Urinary bladder (tissue), 4 donors: ENCODE results near the gene SMC5. TPM values are rescaled to one million over a fixed set of nuclear protein-coding genes. Genes with fewer than 3 reads are reported as not detected.
"Not testable (repeated sequence)": the region's sequence is repeated elsewhere in the genome, so short reads cannot be mapped to it uniquely, and the experiment has no call there.

ENCODE experiments used
- DNase-seq: peaks from one replicate; pipeline ENCODE4 v3.0.0-alpha.2; 2015; ENCODE audit errors: extremely low spot score
- H3K27ac ChIP-seq: one replicate; pipeline ENCODE4 v1.5.1; 2013; ENCODE audit warnings: low read depth, mild to moderate bottlenecking, moderate library complexity
- H3K36me3 ChIP-seq: one replicate; pipeline ENCODE4 v1.6.1; 2013; ENCODE audit warnings: mild to moderate bottlenecking, moderate library complexity; ENCODE audit not compliant: insufficient read depth
- H3K4me1 ChIP-seq: one replicate; pipeline ENCODE4 v1.6.1; 2013; ENCODE audit warnings: mild to moderate bottlenecking, moderate library complexity; ENCODE audit not compliant: insufficient read depth
- H3K4me3 ChIP-seq: one replicate; pipeline ENCODE4 v1.5.1; 2013; ENCODE audit warnings: low read depth, low read length
- WGBS: extraction: QIAGEN DNeasy Blood & Tissue Kit; methylation state at CpG from one replicate; pipeline ENCODE4 v1.1.7; 2013; 5-methylcytosine and 5-hydroxymethylcytosine counted together
- polyA plus RNA-seq: library from polyadenylated mRNA; stranded (reverse); fragments of 200-250 nt; gene quantifications from one replicate; pipeline ENCODE4 v1.2.3, GENCODE V29; 2013
- total RNA-seq: library from RNA; depleted of rRNA; stranded (reverse); fragments of >200 nt; gene quantifications from one replicate; pipeline ENCODE4 v1.2.3, GENCODE V29; 2014
- donor health status: healthy with polysubstance abuse.
- donor health status: healthy.

Gene SMC5
- total RNA-seq (146 TPM), polyA plus RNA-seq (14.5 TPM)

GRCh38 chr9:70258692-70259511 lies at the start of gene SMC5:
Gene SMC5, plus strand, starts transcription at chr9:70258978. Its CDS starts 101 bp downstream, at chr9:70259079.
- Histone ChIP-seq H3K4me3 (peak within 1 kb of the TSS; percentile 76), H3K4me1 (peaks cover 7% of the 10 kb centered on the region), H3K36me3 (peaks cover 2% of the 10 kb centered on the region), H3K27ac (peak within 1 kb of the TSS; percentile 85)
- peak; percentile 74 for DNase-seq
- under 1% methylated on average over 75 of the region's 75 CpGs for WGBS

GRCh38 chr9:70217029-70217428 lies 41.7 kb upstream of the SMC5 start:
- H3K4me3 ChIP-seq: no peak overlapping the region
- DNase-seq: no peak
- WGBS: 52% methylated on average over 16 of the region's 16 CpGs
- H3K4me1 ChIP-seq: no peaks in the 10 kb centered on the region
- H3K27ac ChIP-seq: no peak overlapping the region
- peaks cover 4% of the 10 kb centered on the region for H3K36me3 ChIP-seq

GRCh38 chr9:70218767-70219166 lies 40.0 kb upstream of the SMC5 start:
- Histone ChIP-seq H3K4me1 (no peaks in the 10 kb centered on the region), H3K4me3 (no peak overlapping the region), H3K36me3 (no peaks in the 10 kb centered on the region), H3K27ac (no peak overlapping the region)
- no peak for DNase-seq
- WGBS: 61% methylated on average over 1 of the region's 1 CpG

GRCh38 chr9:70220216-70220615 lies 38.6 kb upstream of the SMC5 start:
- WGBS: 91% methylated on average over 2 of the region's 2 CpGs
- Histone ChIP-seq H3K4me3 (no peak overlapping the region), H3K27ac (no peak overlapping the region), H3K36me3 (no peaks in the 10 kb centered on the region), H3K4me1 (no peaks in the 10 kb centered on the region)
- no peak for DNase-seq

GRCh38 chr9:70222354-70222753 lies 36.4 kb upstream of the SMC5 start:
- no peak overlapping the region for H3K27ac ChIP-seq
- H3K4me3 ChIP-seq: no peak overlapping the region
- no peaks in the 10 kb centered on the region for H3K4me1 ChIP-seq
- no peaks in the 10 kb centered on the region for H3K36me3 ChIP-seq
- DNase-seq: no peak
- 86% methylated on average over 1 of the region's 1 CpG for WGBS

- Histone ChIP-seq H3K27ac (no peak overlapping the region), H3K4me3 (no peak overlapping the region), H3K4me1 (no peaks in the 10 kb centered on the region), H3K36me3 (no peaks in the 10 kb centered on the region)
- WGBS: 56% methylated on average over 2 of the region's 2 CpGs
- no peak for DNase-seq
Measured at GRCh38 chr9:70228118-70228517, 30.7 kb upstream of the SMC5 start.

- no peak overlapping the region for H3K4me3 ChIP-seq
- no peaks in the 10 kb centered on the region for H3K4me1 ChIP-seq
- no peaks in the 10 kb centered on the region for H3K36me3 ChIP-seq
- no peak for DNase-seq
- 68% methylated on average over 2 of the region's 2 CpGs for WGBS
- no peak overlapping the region for H3K27ac ChIP-seq
Measured at GRCh38 chr9:70228611-70229010, 30.2 kb upstream of the SMC5 start.

- no peaks in the 10 kb centered on the region for H3K4me1 ChIP-seq
- H3K27ac ChIP-seq: no peak overlapping the region
- no peak overlapping the region for H3K4me3 ChIP-seq
- 60% methylated on average over 4 of the region's 4 CpGs for WGBS
- DNase-seq: no peak
- H3K36me3 ChIP-seq: no peaks in the 10 kb centered on the region
Measured at GRCh38 chr9:70229026-70229425, 29.8 kb upstream of the SMC5 start.

GRCh38 chr9:70229579-70229978 lies 29.2 kb upstream of the SMC5 start:
- no peak for DNase-seq
- H3K4me3 ChIP-seq: no peak overlapping the region

GRCh38 chr9:70232476-70232875 lies 26.3 kb upstream of the SMC5 start:
- Histone ChIP-seq H3K4me3 (no peak overlapping the region), H3K36me3 (no peaks in the 10 kb centered on the region), H3K4me1 (no peaks in the 10 kb centered on the region), H3K27ac (no peak overlapping the region)
- WGBS: 53% methylated on average over 4 of the region's 4 CpGs
- DNase-seq: no peak

More at GRCh38 chr9:70229579-70229978, 29.2 kb upstream of the SMC5 start:
- WGBS: 32% methylated on average over 3 of the region's 3 CpGs
- Histone ChIP-seq H3K4me1 (no peaks in the 10 kb centered on the region), H3K27ac (no peak overlapping the region), H3K36me3 (no peaks in the 10 kb centered on the region)

- H3K36me3 ChIP-seq, H3K4me1 ChIP-seq, H3K4me3 ChIP-seq, DNase-seq, H3K27ac ChIP-seq: not testable (repeated sequence)
- 92% methylated on average over 9 of the region's 9 CpGs for WGBS
Measured at GRCh38 chr9:70234208-70234607, 24.6 kb upstream of the SMC5 start.

GRCh38 chr9:70245952-70246351 lies 12.8 kb upstream of the SMC5 start:
- H3K36me3 ChIP-seq, DNase-seq, H3K4me1 ChIP-seq, H3K27ac ChIP-seq, H3K4me3 ChIP-seq: not testable (repeated sequence)
- 98% methylated on average over 1 of the region's 1 CpG for WGBS

GRCh38 chr9:70250221-70250620 lies 8.6 kb upstream of the SMC5 start:
- no peaks in the 10 kb centered on the region for H3K36me3 ChIP-seq
- H3K4me3 ChIP-seq: no peak overlapping the region
- 97% methylated on average over 1 of the region's 1 CpG for WGBS
- no peaks in the 10 kb centered on the region for H3K4me1 ChIP-seq
- DNase-seq: no peak
- H3K27ac ChIP-seq: no peak overlapping the region

GRCh38 chr9:70255486-70255885 lies 3.3 kb upstream of the SMC5 start:
- H3K27ac ChIP-seq: no peak overlapping the region

More at GRCh38 chr9:70255486-70255885, 3.3 kb upstream of the SMC5 start:
- Histone ChIP-seq H3K4me1 (peaks cover 4% of the 10 kb centered on the region), H3K4me3 (no peak overlapping the region), H3K36me3 (no peaks in the 10 kb centered on the region)
- DNase-seq: no peak
